Ascending aorta (tissue), 2 donors: ENCODE results near the gene C2orf80. TPM values are rescaled to one million over a fixed set of nuclear protein-coding genes. Genes with fewer than 3 reads are reported as not detected.

Experiments
- DNase-seq, 2 donors: peaks; one replicate each; pipeline ENCODE4 v3.0.0-alpha.2; 2019; ENCODE audit warnings: low spot score in 2 of 2
- H3K27ac ChIP-seq, 2 donors: fragments of 200-600 bp; sonication (generic); one replicate each; pipeline ENCODE4 v1.5.1; 2016 to 2017; ENCODE audit warnings: mild to moderate bottlenecking in 1 of 2
- H3K27me3 ChIP-seq: fragments of 200-600 bp; sonication (generic); one replicate; pipeline ENCODE4 v1.5.1; 2017
- H3K36me3 ChIP-seq, 2 donors: fragments of 200-600 bp; sonication (generic); one replicate each; pipeline ENCODE4 v1.5.1; 2016
- H3K4me1 ChIP-seq, 2 donors: fragments of 200-600 bp; sonication (generic); one replicate each; pipeline ENCODE4 v1.5.1; 2016 to 2017; ENCODE audit warnings: mild to moderate bottlenecking in 1 of 2
- H3K4me3 ChIP-seq, 2 donors: fragments of 200-600 bp; sonication (generic); one replicate each; pipeline ENCODE4 v1.5.1; 2016 to 2017; ENCODE audit warnings: mild to moderate bottlenecking in 1 of 2
- H3K9me3 ChIP-seq, 2 donors: fragments of 200-600 bp; sonication (generic); one replicate each; pipeline ENCODE4 v1.5.1; 2016
- intact Hi-C: fragments of 100-400 bp; cut with DNase I; formaldehyde crosslinking; loops from one replicate; pipeline ENCODE4 v1.15.1; 2023
- total RNA-seq: library from RNA; depleted of rRNA; stranded (reverse); fragments of >200 nt; gene quantifications from one replicate; pipeline ENCODE4 v1.1.0, GENCODE V29; 2016
- TF ChIP-seq, protein P1 (sequence below), 3 experiments: fragments of 200-600 bp in 2 of 3; fragments of 450-650 bp in 1 of 3; sonication (generic) in 2 of 3; IDR thresholded peaks; one replicate each; pipeline ENCODE4 v1.5.1; 2016 to 2019; ENCODE audit warnings: antibody characterized with exemption in 3 of 3, mild to moderate bottlenecking in 1 of 3, moderate library complexity in 1 of 3

Gene C2orf80
- not detected for total RNA-seq

- Histone ChIP-seq H3K27me3 (no peaks in the 10 kb centered on the region), H3K4me3 (no peak within 1 kb of the TSS), H3K4me1 (no peaks in the 10 kb centered on the region), H3K36me3 (no peaks in the 10 kb centered on the region), H3K9me3 (no peaks in the 10 kb centered on the region), H3K27ac (no peak within 1 kb of the TSS)
- DNase-seq: no peak
- TF ChIP-seq, protein P1, sequence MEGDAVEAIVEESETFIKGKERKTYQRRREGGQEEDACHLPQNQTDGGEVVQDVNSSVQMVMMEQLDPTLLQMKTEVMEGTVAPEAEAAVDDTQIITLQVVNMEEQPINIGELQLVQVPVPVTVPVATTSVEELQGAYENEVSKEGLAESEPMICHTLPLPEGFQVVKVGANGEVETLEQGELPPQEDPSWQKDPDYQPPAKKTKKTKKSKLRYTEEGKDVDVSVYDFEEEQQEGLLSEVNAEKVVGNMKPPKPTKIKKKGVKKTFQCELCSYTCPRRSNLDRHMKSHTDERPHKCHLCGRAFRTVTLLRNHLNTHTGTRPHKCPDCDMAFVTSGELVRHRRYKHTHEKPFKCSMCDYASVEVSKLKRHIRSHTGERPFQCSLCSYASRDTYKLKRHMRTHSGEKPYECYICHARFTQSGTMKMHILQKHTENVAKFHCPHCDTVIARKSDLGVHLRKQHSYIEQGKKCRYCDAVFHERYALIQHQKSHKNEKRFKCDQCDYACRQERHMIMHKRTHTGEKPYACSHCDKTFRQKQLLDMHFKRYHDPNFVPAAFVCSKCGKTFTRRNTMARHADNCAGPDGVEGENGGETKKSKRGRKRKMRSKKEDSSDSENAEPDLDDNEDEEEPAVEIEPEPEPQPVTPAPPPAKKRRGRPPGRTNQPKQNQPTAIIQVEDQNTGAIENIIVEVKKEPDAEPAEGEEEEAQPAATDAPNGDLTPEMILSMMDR (IDR thresholded peaks at IDR 0.05): no peak
- intact Hi-C loops: no loop called here
These were observed at the start of gene C2orf80 for GRCh38 chr2:208189810-208190503. C2orf80 (minus strand) TSS chr2:208190030; CDS start chr2:208186986, 3,044 bp downstream.

GRCh38 chr2:208235860-208236259 lies 46.0 kb upstream of the C2orf80 start:
- Histone ChIP-seq H3K9me3 (no peaks in the 10 kb centered on the region), H3K4me3 (no peak overlapping the region), H3K27me3 (no peaks in the 10 kb centered on the region), H3K36me3 (peaks cover 26% of the 10 kb centered on the region in 2 donors), H3K4me1 (no peaks in the 10 kb centered on the region), H3K27ac (no peak overlapping the region)
- TF ChIP-seq, protein P1 (IDR thresholded peaks at IDR 0.05): no peak
- DNase-seq: no peak
- intact Hi-C loops: no loop called here

- intact Hi-C loops: no loop called here
- no peak overlapping the region for H3K4me3 ChIP-seq
These were observed 45.0 kb upstream of the C2orf80 start for GRCh38 chr2:208234786-208235185.

GRCh38 chr2:208228476-208228875 lies 38.6 kb upstream of the C2orf80 start:
- intact Hi-C loops: no loop called here

More at GRCh38 chr2:208234786-208235185, 45.0 kb upstream of the C2orf80 start:
- H3K27ac ChIP-seq: no peak overlapping the region
- no peaks in the 10 kb centered on the region for H3K9me3 ChIP-seq
- no peaks in the 10 kb centered on the region for H3K27me3 ChIP-seq
- H3K36me3 ChIP-seq: peaks cover 21 to 22% of the 10 kb centered on the region in 2 donors
- TF ChIP-seq, protein P1 (IDR thresholded peaks at IDR 0.05): no peak
- H3K4me1 ChIP-seq: no peaks in the 10 kb centered on the region
- no peak for DNase-seq

DNA sequence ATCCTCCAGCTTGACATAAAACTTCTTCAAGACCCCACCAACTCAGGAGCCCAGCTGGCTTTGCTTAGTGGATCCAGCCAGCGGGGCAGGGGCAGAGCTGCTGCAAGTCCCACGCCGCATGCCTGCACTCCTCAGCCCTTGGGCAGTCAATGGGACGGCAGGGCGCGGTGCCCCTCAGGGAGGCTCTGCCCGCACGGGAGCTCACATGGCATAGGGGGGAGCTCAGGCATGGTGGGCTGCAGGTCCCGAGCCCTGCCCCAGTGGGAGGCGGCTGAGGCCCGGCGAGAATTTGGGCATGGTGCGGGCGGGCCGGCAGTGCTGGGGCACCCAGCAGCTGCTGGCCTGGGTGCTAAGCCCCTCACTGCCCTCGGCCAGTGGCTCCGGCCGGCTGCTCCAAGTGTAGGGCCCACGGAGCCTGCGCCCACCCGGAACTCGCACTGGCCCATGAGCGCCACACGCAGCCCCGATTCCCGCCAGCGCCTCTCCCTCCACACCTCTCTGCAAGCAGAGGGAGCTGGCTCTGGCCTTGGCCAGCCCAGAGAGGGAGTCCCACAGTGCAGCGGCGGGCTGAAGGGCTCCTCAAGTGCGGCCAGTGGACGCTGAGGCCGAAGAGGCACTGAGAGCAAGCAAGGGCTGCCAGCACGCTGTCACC lies 37.9 kb upstream of the C2orf80 start:
- Histone ChIP-seq H3K36me3 (no peaks in the 10 kb centered on the region), H3K4me3 (no peak overlapping the region), H3K27me3 (no peaks in the 10 kb centered on the region), H3K9me3 (no peaks in the 10 kb centered on the region), H3K4me1 (no peaks in the 10 kb centered on the region), H3K27ac (no peak overlapping the region)
- TF ChIP-seq, protein P1 (IDR thresholded peaks at IDR 0.05): no peak
- intact Hi-C loops: no loop called here
- no peak for DNase-seq

More at GRCh38 chr2:208228476-208228875, 38.6 kb upstream of the C2orf80 start:
- Histone ChIP-seq H3K36me3 (no peaks in the 10 kb centered on the region), H3K9me3 (no peaks in the 10 kb centered on the region), H3K4me1 (no peaks in the 10 kb centered on the region), H3K4me3 (no peak overlapping the region), H3K27me3 (no peaks in the 10 kb centered on the region), H3K27ac (no peak overlapping the region)
- TF ChIP-seq, protein P1 (IDR thresholded peaks at IDR 0.05): no peak
- DNase-seq: no peak
